HEK293 (cell line): ENCODE data around the gene MYO7A.

Source experiments
- CTCF ChIA-PET: fragments of 350-600 bp; formaldehyde crosslinking; extraction: SDS; loops from one replicate; lab custom pipeline; 2021; ENCODE audit warnings: antibody characterized with exemption; lab: Yijun Ruan, JAX
- POLR2A ChIA-PET: fragments of 300-600 bp; formaldehyde crosslinking; extraction: SDS; loops from one replicate; lab custom pipeline; 2020; ENCODE audit warnings: antibody characterized with exemption, inconsistent platforms; lab: Yijun Ruan, JAX
- H3K27ac ChIP-seq: fragments of 200-500 bp; sonication (Bioruptor generic); 2 replicates; pipeline ENCODE4 v1.5.1; 2014; ENCODE audit warnings: low read depth, low read length, control low read depth, inconsistent platforms; ENCODE audit errors: extremely low read depth
- H3K36me3 ChIP-seq, 2 experiments: fragments of 200-500 bp in 1 of 2; sonication (Bioruptor generic) in 1 of 2; 1 replicate in 1 of 2; 2 replicates in 1 of 2; pipeline ENCODE4 v1.5.1; 2014 to 2017; ENCODE audit warnings: inconsistent platforms in 2 of 2, low read length in 2 of 2; ENCODE audit not compliant: control insufficient read depth in 2 of 2, insufficient read depth in 1 of 2
- H3K4me1 ChIP-seq: fragments of 200-500 bp; sonication (Bioruptor generic); 2 replicates; pipeline ENCODE4 v1.5.1; 2014; ENCODE audit warnings: mild to moderate bottlenecking, low read length, inconsistent platforms; ENCODE audit not compliant: control insufficient read depth, insufficient read depth
- H3K4me3 ChIP-seq: 2 replicates; pipeline ENCODE4 v1.5.1; 2011; ENCODE audit warnings: low read depth, mild to moderate bottlenecking, control low read depth, low read length, moderate library complexity
- H3K9me3 ChIP-seq: fragments of 200-500 bp; sonication (Bioruptor generic); 2 replicates; pipeline ENCODE4 v1.5.1; 2014; ENCODE audit warnings: low read depth, low read length, inconsistent platforms; ENCODE audit not compliant: control insufficient read depth, insufficient read depth
- ATF2 ChIP-seq: fragments of 450-650 bp; formaldehyde crosslinking; IDR thresholded peaks from 2 replicates; pipeline ENCODE4 v1.5.1; 2016; ENCODE audit warnings: missing biosample characterization, missing genetic modification characterization, low read depth
- BCL11B ChIP-seq: fragments of 450-650 bp; formaldehyde crosslinking; IDR thresholded peaks from 2 replicates; pipeline ENCODE4 v1.5.1; 2016; ENCODE audit warnings: low read depth, missing biosample characterization, missing genetic modification characterization
- EGR2 ChIP-seq: fragments of 450-650 bp; formaldehyde crosslinking; IDR thresholded peaks from 2 replicates; pipeline ENCODE4 v1.5.1; 2016; ENCODE audit warnings: low read depth, missing biosample characterization, missing genetic modification characterization
- GLI2 ChIP-seq: fragments of 450-650 bp; formaldehyde crosslinking; IDR thresholded peaks from 2 replicates; pipeline ENCODE4; 2017; ENCODE audit warnings: missing biosample characterization, missing genetic modification characterization, low read depth, borderline replicate concordance
- GLI4 ChIP-seq: fragments of 450-650 bp; formaldehyde crosslinking; IDR thresholded peaks from 2 replicates; pipeline ENCODE4 v1.5.1; 2016; ENCODE audit warnings: missing biosample characterization, missing genetic modification characterization
- KLF10 ChIP-seq: fragments of 450-650 bp; IDR thresholded peaks from 2 replicates; pipeline ENCODE4 v1.5.1; 2018; ENCODE audit warnings: missing biosample characterization, mild to moderate bottlenecking, missing genetic modification characterization
- ZFP37 ChIP-seq: fragments of 450-650 bp; formaldehyde crosslinking; IDR thresholded peaks from 2 replicates; pipeline ENCODE4 v1.5.1; 2016; ENCODE audit warnings: missing biosample characterization, missing genetic modification characterization
- ZIC2 ChIP-seq: fragments of 450-650 bp; formaldehyde crosslinking; IDR thresholded peaks from 2 replicates; pipeline ENCODE4 v1.5.1; 2016; ENCODE audit warnings: missing biosample characterization, missing genetic modification characterization
- ZNF155 ChIP-seq: fragments of 450-650 bp; formaldehyde crosslinking; IDR thresholded peaks from 2 replicates; pipeline ENCODE4 v1.5.1; 2016; ENCODE audit warnings: missing biosample characterization, missing genetic modification characterization
- ZNF266 ChIP-seq: fragments of 450-650 bp; formaldehyde crosslinking; IDR thresholded peaks from 2 replicates; pipeline ENCODE4 v1.5.1; 2016; ENCODE audit warnings: missing biosample characterization, missing genetic modification characterization, low read depth
- ZNF335 ChIP-seq: fragments of 450-650 bp; formaldehyde crosslinking; conservative IDR thresholded peaks from 2 replicates; pipeline ENCODE4 v1.5.1; 2016; ENCODE audit warnings: missing biosample characterization, missing genetic modification characterization
- ZNF37A ChIP-seq: fragments of 450-650 bp; IDR thresholded peaks from 2 replicates; pipeline ENCODE4 v1.5.1; 2018; ENCODE audit warnings: missing biosample characterization, missing genetic modification characterization
- ZNF501 ChIP-seq: fragments of 450-650 bp; formaldehyde crosslinking; IDR thresholded peaks from 2 replicates; pipeline ENCODE4 v1.5.1; 2016; ENCODE audit warnings: missing biosample characterization, missing genetic modification characterization
- ZNF571 ChIP-seq: fragments of 450-650 bp; formaldehyde crosslinking; IDR thresholded peaks from 2 replicates; pipeline ENCODE4 v1.5.0; 2017; ENCODE audit warnings: missing biosample characterization, missing genetic modification characterization
- ZNF623 ChIP-seq: fragments of 450-650 bp; formaldehyde crosslinking; IDR thresholded peaks from 2 replicates; pipeline ENCODE4 v1.5.1; 2016; ENCODE audit warnings: missing biosample characterization, missing genetic modification characterization
- ZNF624 ChIP-seq: fragments of 450-650 bp; formaldehyde crosslinking; IDR thresholded peaks from 2 replicates; pipeline ENCODE4 v1.5.1; 2017; ENCODE audit warnings: missing biosample characterization, missing genetic modification characterization
- ZNF707 ChIP-seq: fragments of 450-650 bp; formaldehyde crosslinking; IDR thresholded peaks from 2 replicates; pipeline ENCODE4 v1.5.1; 2016; ENCODE audit warnings: missing biosample characterization, missing genetic modification characterization
- ZNF768 ChIP-seq: fragments of 450-650 bp; formaldehyde crosslinking; IDR thresholded peaks from 2 replicates; pipeline ENCODE4 v1.5.1; 2018; ENCODE audit warnings: missing biosample characterization, mild to moderate bottlenecking, missing genetic modification characterization
- ZNF791 ChIP-seq: fragments of 450-650 bp; formaldehyde crosslinking; IDR thresholded peaks from 2 replicates; pipeline ENCODE4 v1.5.1; 2016; ENCODE audit warnings: missing biosample characterization, missing genetic modification characterization
- ZNF843 ChIP-seq: fragments of 450-650 bp; formaldehyde crosslinking; IDR thresholded peaks from 2 replicates; pipeline ENCODE4 v1.5.1; 2016; ENCODE audit warnings: missing biosample characterization, missing genetic modification characterization
- TF ChIP-seq, protein P1 (sequence below): fragments of 450-650 bp; formaldehyde crosslinking; IDR thresholded peaks from 2 replicates; pipeline ENCODE4 v1.5.1; 2017; ENCODE audit warnings: missing biosample characterization, mild to moderate bottlenecking, missing genetic modification characterization, moderate library complexity
- TF ChIP-seq, protein P2 (sequence below): fragments of 450-650 bp; formaldehyde crosslinking; IDR thresholded peaks from 2 replicates; pipeline ENCODE4 v1.5.1; 2017; ENCODE audit warnings: missing biosample characterization, missing genetic modification characterization

The MYO7A gene

GRCh38 chr11:77146261-77147035, 18.4 kb downstream of the MYO7A start:
- H3K36me3 ChIP-seq = no peaks in the 10 kb centered on the region
- H3K27ac ChIP-seq = no peak overlapping the region
- CTCF ChIA-PET = interaction anchor here (0.7 kb wide), 1 partner anchor 20 kb away, joined by 3 read pairs; no protein-coding TSS in a partner anchor
- TF ChIP-seq EGR2 (tag by site-specific recombination) (no peak), ZNF335 (tag by site-specific recombination) (no peak), ATF2 (tag by site-specific recombination) (no peak), ZNF768 (tag by site-specific recombination) (no peak), ZIC2 (tag by site-specific recombination) (no peak), KLF10 (tag by site-specific recombination) (no peak), ZNF624 (no peak), ZNF155 (tag by site-specific recombination) (no peak), BCL11B (tag by site-specific recombination) (no peak), ZNF501 (tag by site-specific recombination) (no peak), ZNF623 (no peak), ZFP37 (tag by site-specific recombination) (no peak), ZNF791 (no peak), ZNF571 (tag by site-specific recombination) (no peak), ZNF707 (tag by site-specific recombination) (no peak), GLI2 (no peak)
- TF ChIP-seq, protein P1, sequence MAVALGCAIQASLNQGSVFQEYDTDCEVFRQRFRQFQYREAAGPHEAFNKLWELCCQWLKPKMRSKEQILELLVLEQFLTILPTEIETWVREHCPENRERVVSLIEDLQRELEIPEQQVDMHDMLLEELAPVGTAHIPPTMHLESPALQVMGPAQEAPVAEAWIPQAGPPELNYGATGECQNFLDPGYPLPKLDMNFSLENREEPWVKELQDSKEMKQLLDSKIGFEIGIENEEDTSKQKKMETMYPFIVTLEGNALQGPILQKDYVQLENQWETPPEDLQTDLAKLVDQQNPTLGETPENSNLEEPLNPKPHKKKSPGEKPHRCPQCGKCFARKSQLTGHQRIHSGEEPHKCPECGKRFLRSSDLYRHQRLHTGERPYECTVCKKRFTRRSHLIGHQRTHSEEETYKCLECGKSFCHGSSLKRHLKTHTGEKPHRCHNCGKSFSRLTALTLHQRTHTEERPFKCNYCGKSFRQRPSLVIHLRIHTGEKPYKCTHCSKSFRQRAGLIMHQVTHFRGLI (tag by site-specific recombination) = no peak
- no peaks in the 10 kb centered on the region for H3K4me1 ChIP-seq
- H3K4me3 ChIP-seq = no peak overlapping the region
- POLR2A ChIA-PET = interaction anchor here (0.5 kb wide), 1 partner anchor 10 kb away, joined by 3 read pairs; no protein-coding TSS in a partner anchor
- H3K9me3 ChIP-seq = no peaks in the 10 kb centered on the region

DNA sequence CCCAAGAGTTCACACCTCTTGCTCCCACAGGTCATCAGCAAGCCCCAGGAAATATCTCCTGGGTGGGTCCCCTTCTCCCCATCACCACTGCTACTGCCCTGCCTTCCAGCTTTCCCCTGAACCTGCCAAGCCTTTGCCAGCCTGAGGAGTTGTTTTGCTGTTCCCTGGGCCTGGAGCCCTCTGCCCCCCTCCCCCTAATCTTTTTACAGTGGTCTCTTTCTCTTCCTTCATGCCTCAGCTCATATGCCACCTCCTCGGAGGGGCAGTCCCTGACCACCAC, 18.9 kb downstream of the MYO7A start:
- no peak overlapping the region for H3K27ac ChIP-seq
- H3K9me3 ChIP-seq = no peaks in the 10 kb centered on the region
- TF ChIP-seq GLI2 (no peak), GLI4 (no peak), ZNF37A (tag by site-specific recombination) (no peak), ZNF623 (no peak), ZNF266 (tag by site-specific recombination) (no peak), ZNF843 (tag by site-specific recombination) (no peak)
- TF ChIP-seq, protein P2, sequence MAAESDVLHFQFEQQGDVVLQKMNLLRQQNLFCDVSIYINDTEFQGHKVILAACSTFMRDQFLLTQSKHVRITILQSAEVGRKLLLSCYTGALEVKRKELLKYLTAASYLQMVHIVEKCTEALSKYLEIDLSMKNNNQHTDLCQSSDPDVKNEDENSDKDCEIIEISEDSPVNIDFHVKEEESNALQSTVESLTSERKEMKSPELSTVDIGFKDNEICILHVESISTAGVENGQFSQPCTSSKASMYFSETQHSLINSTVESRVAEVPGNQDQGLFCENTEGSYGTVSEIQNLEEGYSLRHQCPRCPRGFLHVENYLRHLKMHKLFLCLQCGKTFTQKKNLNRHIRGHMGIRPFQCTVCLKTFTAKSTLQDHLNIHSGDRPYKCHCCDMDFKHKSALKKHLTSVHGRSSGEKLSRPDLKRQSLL (tag by site-specific recombination) = no peak
- ChIA-PET CTCF (interaction anchor here (0.7 kb wide), 1 partner anchor 20 kb away, joined by 3 read pairs; no protein-coding TSS in a partner anchor), POLR2A (interaction anchor here (0.5 kb wide), 1 partner anchor 11 kb away, joined by 3 read pairs; no protein-coding TSS in a partner anchor)
- no peaks in the 10 kb centered on the region for H3K36me3 ChIP-seq
- no peak overlapping the region for H3K4me3 ChIP-seq
- H3K4me1 ChIP-seq = no peaks in the 10 kb centered on the region
